B cell (primary cell): ENCODE results near the gene NPIPA2. TPM values are rescaled to one million over a fixed set of nuclear protein-coding genes. Genes with fewer than 3 reads are reported as not detected.
"Not testable (repeated sequence)": the region's sequence is repeated elsewhere in the genome, so short reads cannot be mapped to it uniquely, and the experiment has no call there.

Experiments
- ATAC-seq: fragments of 200-7000 bp; cut with Tn5 transposase; one replicate; pipeline ENCODE4 v1.10.0; 2021; ENCODE audit warnings: low read depth, mild to moderate bottlenecking, moderate number of reproducible peaks, moderate library complexity
- CTCF ChIA-PET: fragments of 350-600 bp; sonication (Branson Sonifier 250); formaldehyde crosslinking; loops from one replicate; lab custom pipeline; 2021; ENCODE audit warnings: antibody characterized with exemption, inconsistent platforms; lab: Charles Lee
- POLR2A ChIA-PET: fragments of 350-600 bp; sonication (Branson Sonifier 250); formaldehyde crosslinking; loops from one replicate; lab custom pipeline; 2021; ENCODE audit warnings: antibody characterized with exemption; lab: Charles Lee
- DNase-seq: peaks from one replicate; pipeline ENCODE4 v3.0.0; 2013
- H2AFZ ChIP-seq: 2 replicates; pipeline ENCODE4 v1.6.1; 2012; ENCODE audit warnings: mild to moderate bottlenecking, low read depth, low read length; ENCODE audit not compliant: insufficient read depth, poor library complexity, severe bottlenecking
- H3K27ac ChIP-seq, 2 donors: 1 replicate in 1 of 2; 2 replicates in 1 of 2; pipeline ENCODE4 v1.5.1; 2012 to 2013; ENCODE audit warnings: low read length in 2 of 2, mild to moderate bottlenecking in 2 of 2, moderate library complexity in 1 of 2
- H3K27me3 ChIP-seq, 4 experiments: fragments of 200-600 bp in 1 of 4; sonication (generic) in 1 of 4; replicated peaks in 1 of 4; 1 replicate in 2 of 4; 2 replicates in 2 of 4; pipeline versions ENCODE4 v1.6.1 to v1.7.0; 2013 to 2016; ENCODE audit warnings: low read length in 3 of 4, mild to moderate bottlenecking in 2 of 4, mixed read lengths in 1 of 4, moderate library complexity in 1 of 4; ENCODE audit not compliant: insufficient read depth in 4 of 4, control insufficient read depth in 3 of 4; ENCODE audit errors: control extremely low read depth in 1 of 4
- H3K36me3 ChIP-seq, 2 experiments: replicated peaks in 1 of 2; 1 replicate in 1 of 2; 2 replicates in 1 of 2; pipeline versions ENCODE4 v1.6.1 to v1.7.1; 2013; ENCODE audit warnings: low read length in 1 of 2; ENCODE audit not compliant: insufficient read depth in 2 of 2, control insufficient read depth in 1 of 2; ENCODE audit errors: control extremely low read depth in 1 of 2, extremely low read depth in 1 of 2
- H3K4me1 ChIP-seq, 2 donors: fragments of 200-600 bp in 1 of 2; sonication (generic) in 1 of 2; 1 replicate in 1 of 2; 2 replicates in 1 of 2; pipeline versions ENCODE4 v1.5.1 to v1.6.1; 2013 to 2017; ENCODE audit warnings: low read length in 2 of 2; ENCODE audit not compliant: control insufficient read depth in 2 of 2, insufficient read depth in 2 of 2
- H3K4me2 ChIP-seq: replicated peaks from 2 replicates; pipeline ENCODE3; 2012; ENCODE audit warnings: mild to moderate bottlenecking, low read depth, low read length; ENCODE audit not compliant: poor library complexity, severe bottlenecking
- H3K4me3 ChIP-seq, 5 experiments: fragments of 200-600 bp in 1 of 5; sonication (generic) in 1 of 5; 1 replicate in 3 of 5; 2 replicates in 2 of 5; pipeline versions ENCODE4 v1.5.1 to v1.7.0; 2011 to 2016; ENCODE audit warnings: low read length in 4 of 5, mild to moderate bottlenecking in 4 of 5, low read depth in 2 of 5, control low read depth in 1 of 5, moderate library complexity in 1 of 5; ENCODE audit not compliant: insufficient read depth in 1 of 5; ENCODE audit errors: control extremely low read depth in 1 of 5, extremely low read depth in 1 of 5
- H3K79me2 ChIP-seq: fragments of 200-600 bp; sonication (generic); one replicate; pipeline ENCODE4 v1.6.0; 2016; ENCODE audit warnings: low read length; ENCODE audit not compliant: control insufficient read depth, insufficient read depth
- H3K9ac ChIP-seq: fragments of 200-600 bp; sonication (generic); 2 replicates; pipeline ENCODE4 v1.6.1; 2017; ENCODE audit warnings: mild to moderate bottlenecking, low read length, moderate library complexity
- H3K9me3 ChIP-seq, 3 donors: one replicate each; pipeline versions ENCODE4 v1.6.1 to v1.7.1; 2013; ENCODE audit warnings: low read length in 2 of 3; ENCODE audit not compliant: control insufficient read depth in 2 of 3, insufficient read depth in 1 of 3; ENCODE audit errors: control extremely low read depth in 1 of 3
- H4K20me1 ChIP-seq: 2 replicates; pipeline ENCODE4 v1.6.0; 2012; ENCODE audit warnings: mild to moderate bottlenecking, low read length; ENCODE audit not compliant: insufficient read depth, control insufficient read depth, poor library complexity, severe bottlenecking
- H3K27ac Mint-ChIP-seq: one replicate; pipeline ENCODE4 v1.8.0; 2021; ENCODE audit warnings: mixed read lengths
- H3K27me3 Mint-ChIP-seq: one replicate; pipeline ENCODE4 v1.8.0; 2021; ENCODE audit warnings: mixed read lengths
- H3K4me1 Mint-ChIP-seq: one replicate; pipeline ENCODE4 v1.8.0; 2021; ENCODE audit warnings: mixed read lengths
- H3K4me3 Mint-ChIP-seq: one replicate; pipeline ENCODE4 v1.8.0; 2021; ENCODE audit warnings: mixed read lengths
- H3K9me3 Mint-ChIP-seq: one replicate; pipeline ENCODE4 v1.8.0; 2022; ENCODE audit warnings: mixed read lengths; ENCODE audit not compliant: insufficient read depth
- WGBS: methylation state at CpG from one replicate; pipeline ENCODE4 v1.1.5; 2013; ENCODE audit warnings: missing lambda C conversion rate; ENCODE audit not compliant: insufficient coverage; 5-methylcytosine and 5-hydroxymethylcytosine counted together
- intact Hi-C: fragments of 100-400 bp; cut with micrococcal nuclease; formaldehyde crosslinking; loops from one replicate; pipeline ENCODE4 v1.10.0; 2022
- polyA plus RNA-seq: library from polyadenylated mRNA; depleted of rRNA; stranded (reverse); fragments of >200 nt; gene quantifications from 2 replicates; pipeline ENCODE4 v1.2.3, GENCODE V29; 2012
- total RNA-seq, 2 donors: library from RNA; stranded (reverse); fragments of 120-200 nt in 1 of 2; gene quantifications; 1 replicate in 1 of 2; 2 replicates in 1 of 2; pipeline versions ENCODE4 v1.2.3 to v1.2.4, GENCODE V29; 2013 to 2022

Gene NPIPA2
- total and polyA plus RNA-seq, 2 donors (not counting 1 experiment from before 2014, with no cell fraction given), result 1.5 to 4.9 TPM

DNA sequence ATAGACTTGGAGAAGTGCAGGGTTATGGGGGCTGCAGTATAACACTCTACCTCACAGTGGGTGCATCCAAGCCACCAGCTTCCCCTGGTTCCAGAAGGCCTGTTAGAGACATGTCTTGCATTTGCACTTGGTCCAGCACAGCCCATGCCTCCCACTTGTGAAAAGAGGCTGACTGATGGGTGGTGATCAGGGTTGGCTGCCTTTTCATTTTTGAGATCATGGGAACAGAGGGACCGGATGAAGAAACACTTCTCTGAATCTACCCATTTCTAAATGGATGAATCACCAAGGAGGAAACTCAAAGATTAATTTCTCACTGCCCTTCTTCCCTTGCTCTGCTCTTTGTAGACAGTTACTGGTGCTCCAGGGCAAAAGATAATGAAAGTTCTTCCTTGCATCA, 43.8 kb downstream of the NPIPA2 start:
- H3K9me3 Mint-ChIP-seq, H3K36me3 ChIP-seq, H3K27me3 ChIP-seq, ATAC-seq, H4K20me1 ChIP-seq, H3K27ac Mint-ChIP-seq, H3K27ac ChIP-seq, H3K79me2 ChIP-seq, H3K27me3 Mint-ChIP-seq, H3K9ac ChIP-seq, H3K4me1 ChIP-seq, H3K4me2 ChIP-seq, CTCF ChIA-PET, H2AFZ ChIP-seq, DNase-seq, intact Hi-C loops, POLR2A ChIA-PET, H3K4me3 Mint-ChIP-seq, H3K4me3 ChIP-seq, H3K9me3 ChIP-seq, H3K4me1 Mint-ChIP-seq: not testable (repeated sequence)
- WGBS, result no CpG with 5 or more reads among the region's 1 CpG

DNA sequence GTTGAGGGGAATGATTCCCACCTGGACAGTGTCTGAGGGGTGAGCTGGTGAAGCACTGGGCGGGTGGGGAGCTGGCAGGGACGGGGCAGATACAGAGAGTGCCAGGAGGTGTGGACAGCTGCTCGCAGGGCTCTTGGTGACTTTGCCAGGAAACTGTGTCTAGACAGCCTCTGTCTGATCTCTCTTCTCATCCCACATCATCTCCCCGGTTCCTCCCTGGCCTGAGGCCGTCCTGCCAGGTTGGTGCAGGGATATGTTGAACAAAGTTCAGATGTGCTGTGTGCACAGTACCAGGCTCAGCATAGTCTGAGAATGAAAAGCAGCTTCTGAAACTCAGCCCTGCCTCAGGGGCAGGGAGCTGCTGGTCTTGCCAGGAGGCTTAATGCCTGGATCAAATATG, 47.2 kb downstream of the NPIPA2 start:
- POLR2A ChIA-PET, result not testable (repeated sequence)

DNA sequence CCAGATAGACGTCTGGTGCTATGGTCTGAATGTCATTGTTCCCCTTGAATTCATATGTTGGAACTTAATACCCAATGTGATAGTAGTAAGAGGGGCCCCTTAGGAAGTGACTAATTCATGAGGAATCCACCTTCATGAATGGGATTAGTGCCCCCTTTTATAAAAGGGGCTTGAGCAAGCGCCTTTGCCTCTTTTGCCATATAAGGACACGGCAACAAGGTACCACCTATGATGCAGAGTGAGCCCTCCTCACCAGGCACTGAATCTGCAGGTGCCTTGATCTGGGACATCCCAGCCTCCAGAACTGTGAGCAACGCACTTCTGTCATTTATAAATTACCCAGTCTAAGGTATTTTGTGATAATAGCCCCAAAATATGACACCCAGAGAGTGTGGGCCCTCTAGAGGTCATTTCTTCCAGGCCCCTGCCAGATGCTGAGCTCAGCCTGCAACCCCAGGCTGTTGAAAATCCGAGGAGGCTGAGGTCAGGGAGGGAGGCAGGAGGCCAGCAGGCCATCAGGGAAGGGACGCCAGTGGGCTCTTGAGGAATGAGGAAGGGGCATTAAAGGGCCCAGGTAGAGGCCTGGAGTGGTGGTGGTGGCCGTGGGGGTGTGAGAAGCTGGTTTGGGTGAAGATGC, 48.1 kb downstream of the NPIPA2 start:
- H3K4me2 ChIP-seq, H3K27me3 ChIP-seq, DNase-seq, H3K27ac Mint-ChIP-seq, H3K27me3 Mint-ChIP-seq, H3K9ac ChIP-seq, H3K4me3 ChIP-seq, H3K9me3 ChIP-seq, H3K4me1 ChIP-seq, intact Hi-C loops, ATAC-seq, H2AFZ ChIP-seq, H3K4me3 Mint-ChIP-seq, H3K27ac ChIP-seq, POLR2A ChIA-PET, H3K79me2 ChIP-seq, H4K20me1 ChIP-seq, H3K4me1 Mint-ChIP-seq, H3K9me3 Mint-ChIP-seq, CTCF ChIA-PET, H3K36me3 ChIP-seq: not testable (repeated sequence)
- no CpG with 5 or more reads among the region's 7 CpGs for WGBS

More for the DNA sequence above, 47.2 kb downstream of the NPIPA2 start:
- H4K20me1 ChIP-seq, DNase-seq, H3K27ac ChIP-seq, H3K4me3 Mint-ChIP-seq, H3K79me2 ChIP-seq, H3K4me1 ChIP-seq, ATAC-seq, H3K27me3 Mint-ChIP-seq, intact Hi-C loops, H3K9ac ChIP-seq, H2AFZ ChIP-seq, H3K4me3 ChIP-seq, CTCF ChIA-PET, H3K27ac Mint-ChIP-seq, H3K9me3 ChIP-seq, H3K27me3 ChIP-seq, H3K9me3 Mint-ChIP-seq, H3K4me1 Mint-ChIP-seq, H3K36me3 ChIP-seq, H3K4me2 ChIP-seq: not testable (repeated sequence)
- no CpG with 5 or more reads among the region's 5 CpGs for WGBS

DNA sequence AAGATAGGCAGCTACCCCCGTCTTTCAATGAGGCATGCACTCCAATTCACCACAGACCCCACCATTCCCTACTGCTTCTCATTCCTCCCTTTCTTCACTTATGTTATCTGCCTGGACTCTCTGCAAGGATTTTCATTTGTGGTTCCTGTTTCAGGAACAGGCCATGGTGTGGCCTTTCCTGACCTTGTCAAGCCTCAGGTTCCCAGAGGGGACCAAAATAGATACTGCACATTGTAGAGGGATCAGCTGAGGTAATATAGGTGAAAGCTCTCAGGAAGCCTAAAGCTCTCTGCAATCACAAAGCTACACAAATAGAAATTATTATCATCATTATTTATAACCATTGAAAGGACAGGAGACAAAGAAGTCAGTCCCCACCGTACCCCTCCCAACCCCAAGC, 50.6 kb downstream of the NPIPA2 start:
- H3K9me3 ChIP-seq, DNase-seq, CTCF ChIA-PET, H3K4me1 Mint-ChIP-seq, H3K9ac ChIP-seq, H3K27ac Mint-ChIP-seq, ATAC-seq, H3K27ac ChIP-seq, H2AFZ ChIP-seq, intact Hi-C loops, H3K4me3 Mint-ChIP-seq, H3K4me1 ChIP-seq, H3K9me3 Mint-ChIP-seq, H4K20me1 ChIP-seq, H3K27me3 ChIP-seq, POLR2A ChIA-PET, H3K4me2 ChIP-seq, H3K27me3 Mint-ChIP-seq, H3K36me3 ChIP-seq, H3K4me3 ChIP-seq, H3K79me2 ChIP-seq: not testable (repeated sequence)
- WGBS, result no CpG with 5 or more reads among the region's 2 CpGs
